ENCODE data around the gene AKAP6.
"Not testable (repeated sequence)": the region's sequence is repeated elsewhere in the genome, so short reads cannot be mapped to it uniquely, and the experiment has no call there.

AKAP6 gene

GRCh38 chr14:32370714-32371113, 41.6 kb downstream of the AKAP6 start:
- in situ Hi-C loops (cut with HindIII; ENCODE audit: low sequenced_read_pairs) = loop anchor here (5.0 kb wide), 1 partner anchor 92 kb away; no protein-coding TSS in a partner anchor

DNA sequence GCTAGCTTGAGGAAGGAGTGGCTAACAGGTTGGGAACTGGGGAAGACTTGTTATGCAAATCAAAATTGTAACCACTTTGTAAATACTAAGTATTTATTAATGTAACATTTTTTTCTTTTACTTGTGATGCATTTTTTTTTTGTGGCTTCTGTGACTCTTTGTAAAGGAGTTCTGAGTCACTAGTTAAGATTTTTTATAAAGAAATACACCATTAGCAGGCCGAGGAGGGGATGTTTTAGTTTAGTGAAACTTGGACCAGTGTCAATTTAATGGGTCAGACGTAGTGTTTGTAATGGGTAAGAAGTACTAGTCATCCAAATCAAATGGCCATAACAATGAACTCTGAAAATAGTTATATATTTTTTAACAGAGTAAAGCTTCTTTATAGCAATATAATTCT, 43.1 kb downstream of the AKAP6 start:
- in situ Hi-C loops (cut with HindIII; ENCODE audit: low sequenced_read_pairs) = loop anchor here (5.0 kb wide), 1 partner anchor 90 kb away; no protein-coding TSS in a partner anchor

DNA sequence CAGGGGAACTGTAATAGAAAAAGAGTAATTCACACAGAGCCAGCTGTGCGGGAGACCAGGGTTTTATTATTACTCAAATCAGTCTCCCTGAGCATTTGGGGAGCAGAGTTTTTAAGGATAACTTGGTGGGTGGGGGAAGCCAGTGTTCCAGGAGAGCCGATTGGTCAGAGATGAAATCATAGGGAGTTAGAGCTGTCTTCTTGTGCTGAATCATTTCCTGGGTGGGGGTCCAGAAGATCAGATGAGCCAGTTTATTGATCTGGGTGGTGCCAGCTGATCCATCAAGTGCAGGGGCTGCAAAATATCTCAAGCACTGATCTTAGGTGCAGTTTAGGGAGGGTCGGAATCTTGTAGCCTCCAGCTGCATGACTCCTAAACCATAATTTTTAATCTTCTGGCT, 44.1 kb downstream of the AKAP6 start:
- in situ Hi-C loops (cut with HindIII; ENCODE audit: low sequenced_read_pairs) = loop anchor here (5.0 kb wide), 1 partner anchor 89 kb away; no protein-coding TSS in a partner anchor

- in situ Hi-C loops (cut with HindIII; ENCODE audit: low sequenced_read_pairs) = loop anchor here (5.0 kb wide), 1 partner anchor 88 kb away; no protein-coding TSS in a partner anchor
These were observed 45.1 kb downstream of the AKAP6 start for GRCh38 chr14:32374155-32374554.

- in situ Hi-C loops (cut with HindIII; ENCODE audit: low sequenced_read_pairs) = no loop called here
These were observed 46.6 kb downstream of the AKAP6 start for GRCh38 chr14:32375663-32376062.

DNA sequence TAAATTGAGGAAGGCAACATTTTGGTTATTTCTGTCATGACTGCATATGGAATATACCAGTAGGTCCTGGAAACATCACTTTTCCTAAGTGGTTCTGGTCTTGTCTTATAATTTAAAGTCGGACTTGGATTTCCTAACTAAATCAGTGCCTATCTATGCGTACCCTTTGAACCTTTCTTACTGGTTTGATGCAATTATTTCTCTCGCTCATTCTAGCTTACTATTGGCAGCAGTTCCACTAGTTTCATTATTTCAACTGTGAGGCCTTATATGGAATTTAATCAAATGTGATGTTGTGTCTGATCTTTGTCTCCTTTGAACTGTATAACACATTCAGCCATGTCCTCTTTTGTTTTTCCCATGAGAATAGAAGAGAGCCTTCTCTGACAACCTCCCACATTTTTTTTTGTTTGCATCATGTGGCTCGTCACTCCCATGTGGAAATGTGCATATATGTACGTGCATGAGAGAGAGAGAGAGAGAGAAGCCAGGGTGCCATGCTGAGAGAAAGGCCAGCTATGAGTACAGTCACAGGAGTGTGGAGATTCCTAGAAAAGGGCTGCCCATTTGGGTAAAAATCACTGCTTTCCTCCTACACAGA, 48.0 kb downstream of the AKAP6 start:
- in situ Hi-C loops (cut with HindIII; ENCODE audit: low sequenced_read_pairs) = no loop called here

DNA sequence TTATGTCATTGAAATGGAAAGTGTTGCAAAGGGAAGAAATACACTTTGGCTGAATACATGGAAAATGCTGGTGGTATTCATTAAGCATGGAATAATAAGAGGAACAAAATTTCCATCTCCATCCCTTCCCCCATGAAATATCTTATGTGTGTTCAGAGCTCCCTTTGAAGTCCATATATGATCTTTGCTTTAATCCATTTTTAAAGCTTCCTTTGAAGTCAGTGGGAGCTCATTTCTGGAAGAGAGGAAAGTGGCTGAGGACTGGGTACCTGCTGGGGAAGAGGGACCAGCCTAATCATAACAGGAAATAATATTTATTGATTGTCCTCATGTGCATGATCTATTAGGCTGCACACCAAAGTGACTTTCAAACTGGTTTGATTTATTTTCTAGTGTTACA, 49.2 kb downstream of the AKAP6 start:
- in situ Hi-C loops (cut with HindIII; ENCODE audit: low sequenced_read_pairs) = no loop called here

DNA sequence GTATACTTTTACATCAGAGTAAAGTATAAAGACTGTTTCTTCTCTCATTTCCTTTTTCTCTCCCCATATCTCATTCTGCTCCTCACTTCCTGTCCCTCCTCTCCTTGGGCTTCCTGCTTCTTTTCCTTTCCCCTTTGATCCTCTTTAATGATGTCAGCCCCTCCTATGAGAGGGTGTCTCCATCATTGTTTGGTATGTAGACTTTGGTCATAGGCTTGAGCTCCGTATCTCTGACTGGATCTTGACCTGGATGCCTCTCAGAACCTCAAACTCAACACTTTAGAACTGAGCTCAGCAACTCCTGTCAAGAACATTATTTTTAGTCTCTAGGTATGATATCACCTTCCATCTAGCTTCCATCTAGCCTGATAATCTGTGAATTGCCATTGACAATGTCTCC, 50.3 kb downstream of the AKAP6 start:
- in situ Hi-C loops (cut with HindIII; ENCODE audit: low sequenced_read_pairs) = no loop called here

- in situ Hi-C loops (cut with HindIII; ENCODE audit: low sequenced_read_pairs) = no loop called here
These were observed 52.8 kb downstream of the AKAP6 start for GRCh38 chr14:32381869-32382268.

DNA sequence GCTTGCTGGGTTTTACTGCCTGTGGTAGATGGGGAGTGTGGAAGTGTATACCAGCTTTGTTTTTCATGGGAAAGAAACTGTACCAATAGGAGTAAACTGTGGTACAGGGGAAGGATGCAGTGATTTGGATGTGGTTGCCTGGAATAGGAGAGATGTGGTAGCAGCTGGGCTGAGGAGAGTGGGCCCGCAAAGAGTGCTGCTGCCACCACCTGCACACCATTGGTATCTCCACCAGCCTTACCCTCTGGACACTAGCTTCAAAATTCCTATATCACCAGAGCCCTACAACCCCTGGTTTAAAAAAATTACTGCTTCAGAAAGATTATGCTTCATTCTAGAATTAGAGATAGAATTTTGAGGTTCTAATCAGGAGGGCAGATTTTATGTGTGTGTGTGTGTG, 53.6 kb downstream of the AKAP6 start:
- in situ Hi-C loops (cut with HindIII; ENCODE audit: low sequenced_read_pairs) = no loop called here

- in situ Hi-C loops (cut with HindIII; ENCODE audit: low sequenced_read_pairs) = no loop called here
These were observed 54.4 kb downstream of the AKAP6 start for GRCh38 chr14:32383364-32384009.

DNA sequence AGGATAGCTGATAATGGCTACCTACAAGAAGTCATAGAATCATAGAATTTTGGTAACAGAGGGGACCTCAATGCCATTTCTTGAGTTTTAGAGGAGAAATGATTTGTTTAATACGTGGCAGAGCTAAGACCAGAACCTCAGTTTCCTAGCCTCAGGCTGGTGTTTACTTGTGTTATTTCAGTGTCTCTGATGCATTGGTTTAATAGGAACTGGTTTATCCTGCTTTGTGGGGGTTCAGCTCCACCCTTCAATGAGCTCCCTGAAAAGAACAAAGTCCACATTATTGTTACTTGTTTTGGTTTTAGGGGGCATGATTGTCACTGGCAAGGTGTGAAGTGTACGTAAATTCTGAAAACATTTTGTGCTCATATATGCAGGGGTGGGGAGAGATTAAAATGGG, 55.4 kb downstream of the AKAP6 start:
- in situ Hi-C loops (cut with HindIII; ENCODE audit: low sequenced_read_pairs) = no loop called here

DNA sequence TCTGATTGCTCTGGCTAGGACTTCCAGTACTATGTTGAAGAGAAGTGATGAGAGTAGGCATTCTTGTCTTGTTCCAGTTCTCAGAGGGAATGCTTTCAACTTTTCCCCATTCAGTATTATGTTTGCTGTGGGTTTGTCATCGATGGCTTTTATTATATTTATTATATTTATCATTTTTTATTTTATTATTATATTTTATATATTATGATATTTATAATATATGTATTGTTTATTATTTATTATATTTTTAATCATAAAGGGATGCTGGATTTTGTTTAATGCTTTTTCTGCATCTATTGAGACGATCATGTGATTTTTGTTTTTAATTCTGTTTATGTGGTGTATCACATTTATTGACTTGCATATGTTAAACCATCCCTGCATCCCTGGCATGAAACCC, 58.2 kb downstream of the AKAP6 start:
- in situ Hi-C loops (cut with HindIII; ENCODE audit: low sequenced_read_pairs) = not testable (repeated sequence)

DNA sequence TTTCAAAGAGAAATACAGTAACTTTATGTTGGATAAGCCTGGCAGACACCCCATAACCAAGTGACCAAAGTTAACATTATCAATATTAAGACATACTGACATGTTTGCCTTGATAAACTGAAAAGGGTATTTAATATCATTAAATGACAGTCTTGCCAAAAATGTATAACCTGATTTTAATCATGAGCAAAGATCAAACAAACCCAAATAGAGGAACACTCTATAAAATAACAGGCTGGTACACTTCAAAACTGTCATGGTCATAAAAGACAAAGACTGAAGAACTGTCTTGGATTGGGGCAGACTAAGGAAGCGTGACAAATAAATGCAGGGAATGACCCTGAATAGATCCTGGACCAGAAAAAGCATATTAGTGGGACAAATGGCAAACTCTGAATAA, 64.0 kb downstream of the AKAP6 start:
- in situ Hi-C loops (cut with HindIII; ENCODE audit: low sequenced_read_pairs) = no loop called here

DNA sequence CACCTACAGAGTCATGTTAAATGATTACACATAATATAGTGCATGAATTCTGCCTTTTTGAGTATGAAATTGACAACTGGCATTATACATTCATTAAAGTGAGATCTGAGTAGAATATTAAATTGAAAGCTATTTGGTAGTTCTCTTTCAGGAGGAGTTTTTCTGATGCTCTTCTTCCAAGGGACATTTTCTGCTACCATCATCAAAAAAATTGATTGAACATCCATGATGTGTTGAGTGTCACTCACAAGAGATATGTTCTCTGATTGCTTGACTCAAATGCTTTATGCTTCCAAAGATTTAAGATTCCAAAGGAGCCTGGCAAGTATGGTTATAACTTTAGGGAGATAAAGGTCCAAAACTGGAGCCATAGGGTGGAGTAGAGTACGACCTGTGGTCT, 64.9 kb downstream of the AKAP6 start:
- in situ Hi-C loops (cut with HindIII; ENCODE audit: low sequenced_read_pairs) = no loop called here

DNA sequence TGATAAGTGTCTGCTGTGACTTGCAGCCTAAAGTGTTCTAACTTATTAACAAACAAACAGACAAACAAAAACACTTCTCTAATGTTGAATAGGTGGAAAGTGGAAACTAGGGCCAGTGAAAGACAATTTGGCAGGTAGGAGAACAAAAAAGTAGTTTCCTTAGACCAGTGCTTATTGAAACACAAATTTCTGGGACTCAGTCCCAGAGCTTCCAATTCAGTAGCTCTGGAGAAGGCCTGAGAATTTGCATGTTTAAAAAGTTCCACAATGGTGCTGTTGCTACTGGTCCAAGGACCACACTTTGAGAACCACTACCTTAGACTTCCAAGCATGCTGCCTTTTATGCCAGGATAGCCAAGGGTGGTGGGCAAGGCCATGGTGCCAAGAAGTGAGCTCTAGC, 67.8 kb downstream of the AKAP6 start:
- in situ Hi-C loops (cut with HindIII; ENCODE audit: low sequenced_read_pairs) = no loop called here

DNA sequence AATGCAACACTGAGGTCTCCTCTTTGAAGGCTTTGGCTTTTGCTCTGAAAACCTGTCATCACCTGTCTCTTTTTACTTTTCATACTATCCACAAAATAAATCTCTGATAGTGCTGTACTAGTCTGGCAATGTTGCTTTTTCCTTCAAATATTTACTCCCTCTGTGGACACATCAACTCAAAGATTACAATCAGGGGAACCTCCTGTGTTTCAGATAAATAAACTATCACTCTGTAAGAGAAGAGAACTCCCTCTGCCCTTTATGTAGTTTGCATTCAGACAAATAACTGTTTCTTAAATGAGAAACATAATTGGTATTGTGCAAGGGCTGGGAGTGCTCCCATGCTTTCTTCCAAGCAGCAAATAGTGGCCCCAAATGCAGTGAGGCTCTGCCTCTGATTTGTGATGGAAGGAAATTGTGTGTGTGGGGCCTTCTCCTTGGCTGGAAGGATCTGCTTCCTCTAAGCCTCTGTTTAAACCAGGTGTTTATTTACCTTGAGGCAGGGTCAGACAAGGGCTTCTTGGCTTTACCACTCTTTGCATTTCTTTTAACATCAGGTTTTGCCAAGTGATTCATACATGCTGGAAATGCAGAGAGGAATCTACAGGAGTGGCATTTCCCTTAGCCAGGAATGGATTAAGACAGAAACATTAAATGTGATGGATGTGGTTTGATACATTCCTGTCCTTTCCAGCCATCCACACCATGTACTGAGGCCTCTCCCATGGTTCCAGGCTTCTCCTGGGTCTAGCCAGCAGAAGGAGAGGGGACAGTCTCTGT, 69.0 kb downstream of the AKAP6 start:
- in situ Hi-C loops (cut with HindIII; ENCODE audit: low sequenced_read_pairs) = no loop called here

DNA sequence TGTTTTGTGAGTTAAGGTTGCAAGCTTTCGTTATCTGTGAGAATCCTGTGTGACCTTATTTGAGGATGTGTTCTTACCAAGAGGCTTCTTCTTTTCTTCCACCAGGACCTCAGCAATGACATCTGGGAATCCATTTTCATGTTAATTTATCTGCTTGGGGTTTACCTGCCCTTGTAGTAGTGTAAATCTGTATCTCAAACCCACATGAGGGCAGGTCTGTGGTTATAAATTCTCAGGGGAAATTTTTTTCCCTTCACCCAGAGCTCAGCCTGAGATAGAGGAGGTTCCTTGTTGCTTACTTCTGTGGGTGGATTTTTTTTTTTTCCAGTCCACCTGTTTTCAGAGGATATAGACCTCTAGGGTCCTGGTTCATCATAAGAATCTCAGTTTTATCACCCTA, 70.8 kb downstream of the AKAP6 start:
- in situ Hi-C loops (cut with HindIII; ENCODE audit: low sequenced_read_pairs) = no loop called here

DNA sequence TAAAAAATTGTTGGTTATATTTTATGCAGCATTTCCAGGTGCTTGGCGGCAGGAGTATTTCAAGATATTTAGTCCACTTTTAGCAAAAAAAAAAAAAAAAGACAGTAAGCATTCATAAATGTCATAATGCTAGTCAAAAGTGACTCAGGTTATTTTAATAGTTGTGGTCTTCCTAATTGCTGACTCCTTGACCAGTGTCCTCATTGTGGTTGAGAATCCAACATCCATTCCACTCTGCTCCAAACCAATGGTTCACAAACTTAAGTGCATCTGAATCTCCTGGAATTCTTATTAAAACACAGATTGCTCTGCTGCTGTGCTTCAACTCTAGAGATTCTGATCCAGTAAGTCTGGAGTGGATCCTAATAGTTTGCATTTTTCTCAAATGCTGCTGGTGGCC, 71.4 kb downstream of the AKAP6 start:
- in situ Hi-C loops (cut with HindIII; ENCODE audit: low sequenced_read_pairs) = no loop called here

- in situ Hi-C loops (cut with HindIII; ENCODE audit: low sequenced_read_pairs) = no loop called here
These were observed 73.9 kb downstream of the AKAP6 start for GRCh38 chr14:32403021-32403420.

- in situ Hi-C loops (cut with HindIII; ENCODE audit: low sequenced_read_pairs) = no loop called here
These were observed 74.6 kb downstream of the AKAP6 start for GRCh38 chr14:32403688-32404087.

Measured in endothelial cell of hepatic sinusoid (primary cell).